ENCODE measurements around the gene RALGDS.

Gene RALGDS

GRCh38 chr9:133109931-133110650 lies 10.9 kb downstream of the RALGDS start:
- Histone ChIP-seq H3K4me3 (ENCODE audit: severe bottlenecking) (no peak overlapping the region), H3K9me3 (ENCODE audit: severe bottlenecking) (no peaks in the 10 kb centered on the region), H3K36me3 (ENCODE audit: low read depth) (peaks cover 27% of the 10 kb centered on the region), H3K27me3 (ENCODE audit: insufficient read depth, poor library complexity, severe bottlenecking) (no peaks in the 10 kb centered on the region), H3K4me1 (ENCODE audit: insufficient read depth, poor library complexity, severe bottlenecking) (no peaks in the 10 kb centered on the region), H3K27ac (ENCODE audit: poor library complexity, severe bottlenecking) (no peak overlapping the region)
- no peak for TF ChIP-seq CTCF (IDR thresholded peaks at IDR 0.05; ENCODE audit: poor library complexity, severe bottlenecking)
- peak; percentile 31 for DNase-seq (ENCODE audit: low spot score)
- no peak for ATAC-seq (ENCODE audit: low read depth)

GRCh38 chr9:133108794-133109641 lies 12.0 kb downstream of the RALGDS start:
- no peak overlapping the region for H3K4me3 ChIP-seq (ENCODE audit: severe bottlenecking)
- no peak for ATAC-seq (ENCODE audit: low read depth)
- TF ChIP-seq CTCF (IDR thresholded peaks at IDR 0.05; ENCODE audit: poor library complexity, severe bottlenecking), result no peak
- no peak overlapping the region for H3K27ac ChIP-seq (ENCODE audit: poor library complexity, severe bottlenecking)
- no peaks in the 10 kb centered on the region for H3K27me3 ChIP-seq (ENCODE audit: insufficient read depth, poor library complexity, severe bottlenecking)
- H3K9me3 ChIP-seq (ENCODE audit: severe bottlenecking), result no peaks in the 10 kb centered on the region
- peaks cover 27% of the 10 kb centered on the region for H3K36me3 ChIP-seq (ENCODE audit: low read depth)
- DNase-seq (ENCODE audit: low spot score), result peak; percentile 64
- no peaks in the 10 kb centered on the region for H3K4me1 ChIP-seq (ENCODE audit: insufficient read depth, poor library complexity, severe bottlenecking)

- ATAC-seq (ENCODE audit: low read depth) (no peak), DNase-seq (ENCODE audit: low spot score) (peak; percentile 39)
- peaks cover 33% of the 10 kb centered on the region for H3K36me3 ChIP-seq (ENCODE audit: low read depth)
- no peaks in the 10 kb centered on the region for H3K9me3 ChIP-seq (ENCODE audit: severe bottlenecking)
- TF ChIP-seq CTCF (IDR thresholded peaks at IDR 0.05; ENCODE audit: poor library complexity, severe bottlenecking), result no peak
- H3K4me1 ChIP-seq (ENCODE audit: insufficient read depth, poor library complexity, severe bottlenecking), result no peaks in the 10 kb centered on the region
- no peak overlapping the region for H3K4me3 ChIP-seq (ENCODE audit: severe bottlenecking)
- no peak overlapping the region for H3K27ac ChIP-seq (ENCODE audit: poor library complexity, severe bottlenecking)
- H3K27me3 ChIP-seq (ENCODE audit: insufficient read depth, poor library complexity, severe bottlenecking), result no peaks in the 10 kb centered on the region
These were observed 12.9 kb downstream of the RALGDS start for GRCh38 chr9:133107961-133108793.

- no peaks in the 10 kb centered on the region for H3K4me1 ChIP-seq (ENCODE audit: insufficient read depth, poor library complexity, severe bottlenecking)
- H3K36me3 ChIP-seq (ENCODE audit: low read depth), result peaks cover 42% of the 10 kb centered on the region
- H3K27me3 ChIP-seq (ENCODE audit: insufficient read depth, poor library complexity, severe bottlenecking), result no peaks in the 10 kb centered on the region
- no peak for ATAC-seq (ENCODE audit: low read depth)
- peak; percentile 43 for DNase-seq (ENCODE audit: low spot score)
- H3K4me3 ChIP-seq (ENCODE audit: severe bottlenecking), result no peak overlapping the region
- H3K9me3 ChIP-seq (ENCODE audit: severe bottlenecking), result no peaks in the 10 kb centered on the region
- TF ChIP-seq CTCF (IDR thresholded peaks at IDR 0.05; ENCODE audit: poor library complexity, severe bottlenecking), result no peak
- no peak overlapping the region for H3K27ac ChIP-seq (ENCODE audit: poor library complexity, severe bottlenecking)
These were observed 13.8 kb downstream of the RALGDS start for GRCh38 chr9:133107245-133107722.

Measured in RWPE2 (cell line).